HCT116 (cell line): Measurements from ENCODE around the gene GNB4. TPM values are rescaled to one million over a fixed set of nuclear protein-coding genes. Genes with fewer than 3 reads are reported as not detected.

Experiments used
- ATAC-seq: fragments of 200-7000 bp; cut with Tn5 transposase; 2 replicates; pipeline ENCODE4 v1.9.1; 2020; ENCODE audit warnings: mild to moderate bottlenecking, moderate library complexity
- BruUV-seq: library from RNA; stranded (reverse); fragments of 400-500 nt; replicated peaks from 2 replicates; lab custom pipeline; 2021; lab: Mats Ljungman, UMichigan
- CTCF ChIA-PET: fragments of 300-600 bp; sonication (Branson Sonifier 250); formaldehyde crosslinking; loops from one replicate; lab custom pipeline; 2021; ENCODE audit warnings: antibody characterized with exemption; lab: Charles Lee
- POLR2A ChIA-PET: fragments of 300-600, 350-600 bp; sonication (Branson Sonifier 250); formaldehyde crosslinking; loops from one replicate; lab custom pipeline; 2021; ENCODE audit warnings: antibody characterized with exemption; lab: Charles Lee
- RAD21 ChIA-PET, 2 experiments: fragments of 300-600 bp; sonication (Branson Sonifier 250); formaldehyde crosslinking; loops; one replicate each; lab custom pipeline; 2023; ENCODE audit warnings: low total read pairs in 2 of 2; ENCODE audit not compliant: uncharacterized antibody in 2 of 2, unreplicated experiment in 2 of 2, low non-redundant PET in 1 of 2; lab: Charles Lee
- DNase-seq: peaks from one replicate; pipeline ENCODE4 v3.0.0-alpha.2; 2010; ENCODE audit warnings: low read depth, low spot score
- H2AFZ ChIP-seq: fragments of 200-600 bp; shearing (Covaris generic), sonication (generic); 2 replicates; pipeline ENCODE4 v1.6.1; 2017; ENCODE audit warnings: low read depth, mixed run types, mixed read lengths, antibody characterized with exemption, low read length; ENCODE audit not compliant: poor library complexity, severe bottlenecking
- H3K27ac ChIP-seq: 2 replicates; pipeline ENCODE4 v1.5.1; 2012; ENCODE audit warnings: low read depth, low read length
- H3K27me3 ChIP-seq: fragments of 200-600 bp; sonication (generic); 2 replicates; pipeline ENCODE4 v1.6.1; 2016; ENCODE audit warnings: mixed run types, low read length, mixed read lengths; ENCODE audit not compliant: insufficient read depth
- H3K36me3 ChIP-seq, 2 experiments: fragments of 200-500 bp in 1 of 2; fragments of 200-600 bp in 1 of 2; sonication (Bioruptor generic) in 1 of 2; sonication (generic) in 1 of 2; 2 replicates each; pipeline versions ENCODE4 v1.5.1 to v1.6.1; 2014 to 2016; ENCODE audit warnings: low read length in 2 of 2, inconsistent platforms in 1 of 2, mixed read lengths in 1 of 2, mixed run types in 1 of 2; ENCODE audit not compliant: insufficient read depth in 2 of 2, control insufficient read depth in 1 of 2
- H3K4me1 ChIP-seq, 2 experiments: fragments of 200-600 bp in 1 of 2; sonication (generic) in 1 of 2; 2 replicates each; pipeline versions ENCODE4 v1.5.1 to v1.6.1; 2012 to 2017; ENCODE audit warnings: low read length in 2 of 2, inconsistent platforms in 1 of 2, mild to moderate bottlenecking in 1 of 2, mixed read lengths in 1 of 2, mixed run types in 1 of 2, moderate library complexity in 1 of 2; ENCODE audit not compliant: insufficient read depth in 2 of 2, control insufficient read depth in 1 of 2
- H3K4me2 ChIP-seq: fragments of 200-600 bp; sonication (generic); 2 replicates; pipeline ENCODE4 v1.6.1; 2017; ENCODE audit warnings: mixed run types, low read length, mixed read lengths
- H3K4me3 ChIP-seq, 2 experiments: fragments of 200-600 bp in 1 of 2; sonication (generic) in 1 of 2; replicated peaks in 1 of 2; 2 replicates each; pipeline ENCODE4 v1.5.1; 2011 to 2016; ENCODE audit warnings: low read length in 2 of 2, control low read depth in 1 of 2, low read depth in 1 of 2, mild to moderate bottlenecking in 1 of 2, mixed read lengths in 1 of 2, mixed run types in 1 of 2
- H3K79me2 ChIP-seq: fragments of 200-600 bp; sonication (generic); 2 replicates; pipeline ENCODE4 v1.6.1; 2017; ENCODE audit warnings: mild to moderate bottlenecking, mixed run types, low read length, moderate library complexity, mixed read lengths; ENCODE audit not compliant: insufficient read depth
- H3K9ac ChIP-seq: fragments of 200-600 bp; sonication (generic); 2 replicates; pipeline ENCODE4 v1.6.1; 2016; ENCODE audit warnings: low read length, mixed read lengths
- H3K9me2 ChIP-seq: fragments of 200-600 bp; sonication (generic), shearing (Covaris generic); 2 replicates; pipeline ENCODE4 v1.6.1; 2017; ENCODE audit warnings: mixed run types, mild to moderate bottlenecking, moderate library complexity; ENCODE audit not compliant: insufficient read depth
- H3K9me3 ChIP-seq, 2 experiments: fragments of 200-500 bp in 1 of 2; fragments of 200-600 bp in 1 of 2; sonication (Bioruptor generic) in 1 of 2; sonication (generic) in 1 of 2; 2 replicates each; pipeline ENCODE4 v1.6.1; 2014 to 2017; ENCODE audit warnings: low read length in 2 of 2, mixed read lengths in 2 of 2, inconsistent platforms in 1 of 2, low read depth in 1 of 2, mild to moderate bottlenecking in 1 of 2, mixed run types in 1 of 2, moderate library complexity in 1 of 2; ENCODE audit not compliant: control insufficient read depth in 1 of 2, insufficient read depth in 1 of 2
- H4K20me1 ChIP-seq: fragments of 200-600 bp; sonication (generic), shearing (Covaris generic); 2 replicates; pipeline ENCODE4 v1.6.1; 2017; ENCODE audit warnings: mixed run types, mild to moderate bottlenecking, moderate library complexity; ENCODE audit not compliant: insufficient read depth
- CBX3 ChIP-seq: IDR thresholded peaks from 2 replicates; pipeline ENCODE4 v1.6.1; 2012; ENCODE audit warnings: low read depth
- EGR1 ChIP-seq: IDR thresholded peaks from 2 replicates; pipeline ENCODE4 v1.6.1; 2012; ENCODE audit warnings: low read depth
- ELF1 ChIP-seq: IDR thresholded peaks from 2 replicates; pipeline ENCODE4 v1.6.1; 2012; ENCODE audit warnings: low read depth, borderline replicate concordance
- EZH2 ChIP-seq: fragments of 200-600 bp; sonication (generic); IDR thresholded peaks from 2 replicates; pipeline ENCODE4 v1.6.1; 2017; ENCODE audit warnings: antibody characterized with exemption, mixed run types
- EZH2phosphoT487 ChIP-seq: fragments of 200-600 bp; IDR thresholded peaks from 2 replicates; pipeline ENCODE4 v1.6.1; 2018; ENCODE audit warnings: antibody characterized with exemption, borderline replicate concordance
- FOSL1 ChIP-seq: IDR thresholded peaks from 2 replicates; pipeline ENCODE4 v1.6.1; 2012; ENCODE audit warnings: low read depth
- POLR2AphosphoS5 ChIP-seq: IDR thresholded peaks from 2 replicates; pipeline ENCODE4 v1.6.1; 2011; ENCODE audit warnings: mild to moderate bottlenecking, low read depth, low read length, moderate library complexity
- RAD21 ChIP-seq: IDR thresholded peaks from 2 replicates; pipeline ENCODE4 v1.6.1; 2012; ENCODE audit warnings: low read depth, mild to moderate bottlenecking
- SIN3A ChIP-seq: IDR thresholded peaks from 2 replicates; pipeline ENCODE4 v1.6.1; 2012; ENCODE audit warnings: low read depth
- SP1 ChIP-seq: IDR thresholded peaks from 2 replicates; pipeline ENCODE4 v1.6.1; 2012; ENCODE audit warnings: low read depth
- SRF ChIP-seq: IDR thresholded peaks from 2 replicates; pipeline ENCODE4 v1.6.1; 2012; ENCODE audit warnings: low read depth
- TCF7L2 ChIP-seq: IDR thresholded peaks from 2 replicates; pipeline ENCODE4 v1.7.0; 2011; ENCODE audit warnings: borderline replicate concordance, inconsistent platforms; ENCODE audit not compliant: insufficient read depth, insufficient read length; ENCODE audit errors: extremely low read depth
- YY1 ChIP-seq: IDR thresholded peaks from 2 replicates; pipeline ENCODE4 v1.6.1; 2011; ENCODE audit warnings: low read length, low read depth, moderate library complexity, mild to moderate bottlenecking; ENCODE audit not compliant: insufficient replicate concordance; ENCODE audit errors: extremely low read depth
- ZNF274 ChIP-seq: fragments of 200-500 bp; sonication (Bioruptor generic); IDR thresholded peaks from 2 replicates; pipeline ENCODE4 v1.6.1; 2014; ENCODE audit warnings: mild to moderate bottlenecking, low read depth, low read length, inconsistent platforms
- intact Hi-C: fragments of 100-400 bp; cut with micrococcal nuclease; formaldehyde crosslinking; loops from 2 replicates; pipeline ENCODE4 v1.10.0; 2022
- total RNA-seq: library from RNA; stranded (reverse); gene quantifications from one replicate; pipeline ENCODE4 v1.2.1, GENCODE V29; 2021; ENCODE audit not compliant: unreplicated experiment
- TF ChIP-seq, protein P1 (sequence below): IDR thresholded peaks from 2 replicates; pipeline ENCODE4 v1.6.1; 2011; ENCODE audit warnings: mild to moderate bottlenecking, low read length, moderate library complexity; ENCODE audit not compliant: insufficient replicate concordance; ENCODE audit errors: extremely low read depth
- TF ChIP-seq, protein P2 (sequence below), 3 experiments: fragments of 200-600 bp in 1 of 3; sonication (generic) in 1 of 3; IDR thresholded peaks in 2 of 3; conservative IDR thresholded peaks in 1 of 3; 2 replicates each; pipeline ENCODE4 v1.5.1; 2012 to 2017; ENCODE audit warnings: low read depth in 2 of 3, low read length in 2 of 3, antibody characterized with exemption in 1 of 3, borderline replicate concordance in 1 of 3, control low read depth in 1 of 3, mild to moderate bottlenecking in 1 of 3, mixed read lengths in 1 of 3, mixed run types in 1 of 3, moderate library complexity in 1 of 3; ENCODE audit not compliant: insufficient read depth in 1 of 3
- TF ChIP-seq, protein P3 (sequence below): IDR thresholded peaks from 2 replicates; pipeline ENCODE4 v1.6.1; 2012; ENCODE audit warnings: low read depth
- TF ChIP-seq, protein P4 (sequence below): IDR thresholded peaks from 2 replicates; pipeline ENCODE4 v1.6.1; 2012

The GNB4 gene
- total RNA-seq, 1 experiment from 2014 or later: 0.10 TPM

DNA sequence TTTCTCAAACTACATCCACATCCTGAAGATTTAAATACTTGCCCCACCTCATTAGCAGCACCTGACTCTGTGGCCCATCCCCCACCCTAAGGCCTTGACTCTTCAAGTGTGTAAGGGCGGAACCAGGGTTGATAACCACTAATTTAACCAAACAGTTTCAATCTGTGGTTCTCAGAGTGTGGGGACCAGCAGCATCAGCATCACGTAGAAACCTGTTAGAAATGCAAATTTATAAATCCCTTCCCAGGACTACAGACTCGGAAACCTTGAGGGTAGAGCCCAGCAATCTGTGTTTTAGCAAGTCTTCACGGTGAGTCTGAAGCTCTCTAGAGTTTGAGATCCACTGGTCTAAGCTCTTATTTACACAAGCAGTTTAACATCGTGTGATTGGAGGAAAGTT, 12.4 kb downstream of the GNB4 start:
- TF ChIP-seq EZH2 (no peak), CBX3 (no peak), EZH2phosphoT487 (no peak), FOSL1 (no peak), POLR2AphosphoS5 (no peak), RAD21 (no peak), SP1 (no peak), YY1 (no peak), ELF1 (no peak), TCF7L2 (no peak), SRF (no peak), EGR1 (no peak), ZNF274 (no peak), SIN3A (no peak)
- TF ChIP-seq, protein P1, sequence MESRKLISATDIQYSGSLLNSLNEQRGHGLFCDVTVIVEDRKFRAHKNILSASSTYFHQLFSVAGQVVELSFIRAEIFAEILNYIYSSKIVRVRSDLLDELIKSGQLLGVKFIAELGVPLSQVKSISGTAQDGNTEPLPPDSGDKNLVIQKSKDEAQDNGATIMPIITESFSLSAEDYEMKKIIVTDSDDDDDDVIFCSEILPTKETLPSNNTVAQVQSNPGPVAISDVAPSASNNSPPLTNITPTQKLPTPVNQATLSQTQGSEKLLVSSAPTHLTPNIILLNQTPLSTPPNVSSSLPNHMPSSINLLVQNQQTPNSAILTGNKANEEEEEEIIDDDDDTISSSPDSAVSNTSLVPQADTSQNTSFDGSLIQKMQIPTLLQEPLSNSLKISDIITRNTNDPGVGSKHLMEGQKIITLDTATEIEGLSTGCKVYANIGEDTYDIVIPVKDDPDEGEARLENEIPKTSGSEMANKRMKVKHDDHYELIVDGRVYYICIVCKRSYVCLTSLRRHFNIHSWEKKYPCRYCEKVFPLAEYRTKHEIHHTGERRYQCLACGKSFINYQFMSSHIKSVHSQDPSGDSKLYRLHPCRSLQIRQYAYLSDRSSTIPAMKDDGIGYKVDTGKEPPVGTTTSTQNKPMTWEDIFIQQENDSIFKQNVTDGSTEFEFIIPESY: no peak
- TF ChIP-seq, protein P2, sequence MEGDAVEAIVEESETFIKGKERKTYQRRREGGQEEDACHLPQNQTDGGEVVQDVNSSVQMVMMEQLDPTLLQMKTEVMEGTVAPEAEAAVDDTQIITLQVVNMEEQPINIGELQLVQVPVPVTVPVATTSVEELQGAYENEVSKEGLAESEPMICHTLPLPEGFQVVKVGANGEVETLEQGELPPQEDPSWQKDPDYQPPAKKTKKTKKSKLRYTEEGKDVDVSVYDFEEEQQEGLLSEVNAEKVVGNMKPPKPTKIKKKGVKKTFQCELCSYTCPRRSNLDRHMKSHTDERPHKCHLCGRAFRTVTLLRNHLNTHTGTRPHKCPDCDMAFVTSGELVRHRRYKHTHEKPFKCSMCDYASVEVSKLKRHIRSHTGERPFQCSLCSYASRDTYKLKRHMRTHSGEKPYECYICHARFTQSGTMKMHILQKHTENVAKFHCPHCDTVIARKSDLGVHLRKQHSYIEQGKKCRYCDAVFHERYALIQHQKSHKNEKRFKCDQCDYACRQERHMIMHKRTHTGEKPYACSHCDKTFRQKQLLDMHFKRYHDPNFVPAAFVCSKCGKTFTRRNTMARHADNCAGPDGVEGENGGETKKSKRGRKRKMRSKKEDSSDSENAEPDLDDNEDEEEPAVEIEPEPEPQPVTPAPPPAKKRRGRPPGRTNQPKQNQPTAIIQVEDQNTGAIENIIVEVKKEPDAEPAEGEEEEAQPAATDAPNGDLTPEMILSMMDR (IDR thresholded peaks at IDR 0.05 in 2 of 3, conservative IDR thresholded peaks at IDR 0.05 in 1 of 3; ENCODE audit: borderline replicate concordance in 1 of 3, insufficient read depth in 1 of 3, low read depth in 2 of 3, low read length in 2 of 3): no peak
- TF ChIP-seq, protein P3, sequence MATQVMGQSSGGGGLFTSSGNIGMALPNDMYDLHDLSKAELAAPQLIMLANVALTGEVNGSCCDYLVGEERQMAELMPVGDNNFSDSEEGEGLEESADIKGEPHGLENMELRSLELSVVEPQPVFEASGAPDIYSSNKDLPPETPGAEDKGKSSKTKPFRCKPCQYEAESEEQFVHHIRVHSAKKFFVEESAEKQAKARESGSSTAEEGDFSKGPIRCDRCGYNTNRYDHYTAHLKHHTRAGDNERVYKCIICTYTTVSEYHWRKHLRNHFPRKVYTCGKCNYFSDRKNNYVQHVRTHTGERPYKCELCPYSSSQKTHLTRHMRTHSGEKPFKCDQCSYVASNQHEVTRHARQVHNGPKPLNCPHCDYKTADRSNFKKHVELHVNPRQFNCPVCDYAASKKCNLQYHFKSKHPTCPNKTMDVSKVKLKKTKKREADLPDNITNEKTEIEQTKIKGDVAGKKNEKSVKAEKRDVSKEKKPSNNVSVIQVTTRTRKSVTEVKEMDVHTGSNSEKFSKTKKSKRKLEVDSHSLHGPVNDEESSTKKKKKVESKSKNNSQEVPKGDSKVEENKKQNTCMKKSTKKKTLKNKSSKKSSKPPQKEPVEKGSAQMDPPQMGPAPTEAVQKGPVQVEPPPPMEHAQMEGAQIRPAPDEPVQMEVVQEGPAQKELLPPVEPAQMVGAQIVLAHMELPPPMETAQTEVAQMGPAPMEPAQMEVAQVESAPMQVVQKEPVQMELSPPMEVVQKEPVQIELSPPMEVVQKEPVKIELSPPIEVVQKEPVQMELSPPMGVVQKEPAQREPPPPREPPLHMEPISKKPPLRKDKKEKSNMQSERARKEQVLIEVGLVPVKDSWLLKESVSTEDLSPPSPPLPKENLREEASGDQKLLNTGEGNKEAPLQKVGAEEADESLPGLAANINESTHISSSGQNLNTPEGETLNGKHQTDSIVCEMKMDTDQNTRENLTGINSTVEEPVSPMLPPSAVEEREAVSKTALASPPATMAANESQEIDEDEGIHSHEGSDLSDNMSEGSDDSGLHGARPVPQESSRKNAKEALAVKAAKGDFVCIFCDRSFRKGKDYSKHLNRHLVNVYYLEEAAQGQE: no peak
- TF ChIP-seq, protein P4, sequence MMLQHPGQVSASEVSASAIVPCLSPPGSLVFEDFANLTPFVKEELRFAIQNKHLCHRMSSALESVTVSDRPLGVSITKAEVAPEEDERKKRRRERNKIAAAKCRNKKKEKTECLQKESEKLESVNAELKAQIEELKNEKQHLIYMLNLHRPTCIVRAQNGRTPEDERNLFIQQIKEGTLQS: no peak
- TF ChIP-seq, all 23 proteins: peak for 0
- Histone ChIP-seq H2AFZ (no peak overlapping the region), H3K4me3 (no peak overlapping the region), H3K27ac (no peak overlapping the region), H4K20me1 (no peaks in the 10 kb centered on the region), H3K9me3 (no peaks in the 10 kb centered on the region), H3K9me2 (no peaks in the 10 kb centered on the region), H3K79me2 (no peaks in the 10 kb centered on the region), H3K36me3 (no peaks in the 10 kb centered on the region), H3K4me1 (no peaks in the 10 kb centered on the region), H3K4me2 (no peak overlapping the region), H3K27me3 (no peaks in the 10 kb centered on the region), H3K9ac (no peak overlapping the region)
- ATAC-seq (no peak), DNase-seq (no peak)
- ChIA-PET CTCF (no interaction called here), RAD21 (no interaction called here), POLR2A (no interaction called here)
- intact Hi-C loops: no loop called here
- no TSS peak for BruUV-seq
